ENCODE results near the gene STXBP6.
"Not testable (repeated sequence)": the region's sequence is repeated elsewhere in the genome, so short reads cannot be mapped to it uniquely, and the experiment has no call there.

The STXBP6 gene

DNA sequence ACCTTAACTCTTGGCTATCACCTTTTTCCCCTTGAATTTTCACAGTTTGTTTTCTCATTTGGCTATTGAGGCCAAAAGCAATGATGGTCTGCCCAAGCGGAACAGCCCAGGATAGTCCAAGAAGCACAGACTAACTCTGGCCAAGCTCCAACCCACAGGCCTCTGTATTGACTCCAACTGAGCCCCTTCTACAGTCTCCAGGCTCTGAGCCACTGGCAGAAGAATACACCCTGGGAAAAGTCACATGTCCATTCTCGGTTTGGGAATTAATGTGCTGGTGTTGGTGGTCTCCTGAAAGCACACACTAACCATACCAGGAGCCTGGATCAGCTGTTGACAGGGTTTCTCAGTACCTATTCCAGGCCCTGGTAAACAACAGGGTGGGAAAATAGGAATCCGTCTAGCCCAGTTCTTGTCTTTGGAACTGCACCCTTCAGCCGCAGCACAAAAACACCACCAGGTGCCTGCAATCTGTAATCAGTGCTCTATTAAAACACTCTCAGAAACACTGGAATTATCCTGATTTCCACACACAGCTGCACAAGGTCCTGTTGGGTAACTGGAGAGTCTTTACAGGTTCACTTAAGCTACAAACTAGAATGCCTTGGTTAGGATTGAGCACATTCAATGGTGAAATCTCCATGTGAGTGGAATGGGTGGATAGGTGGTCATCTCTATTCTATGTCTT is 63.6 kb downstream of the STXBP6 start:
- no peak for DNase-seq (ENCODE audit: low spot score)

DNA sequence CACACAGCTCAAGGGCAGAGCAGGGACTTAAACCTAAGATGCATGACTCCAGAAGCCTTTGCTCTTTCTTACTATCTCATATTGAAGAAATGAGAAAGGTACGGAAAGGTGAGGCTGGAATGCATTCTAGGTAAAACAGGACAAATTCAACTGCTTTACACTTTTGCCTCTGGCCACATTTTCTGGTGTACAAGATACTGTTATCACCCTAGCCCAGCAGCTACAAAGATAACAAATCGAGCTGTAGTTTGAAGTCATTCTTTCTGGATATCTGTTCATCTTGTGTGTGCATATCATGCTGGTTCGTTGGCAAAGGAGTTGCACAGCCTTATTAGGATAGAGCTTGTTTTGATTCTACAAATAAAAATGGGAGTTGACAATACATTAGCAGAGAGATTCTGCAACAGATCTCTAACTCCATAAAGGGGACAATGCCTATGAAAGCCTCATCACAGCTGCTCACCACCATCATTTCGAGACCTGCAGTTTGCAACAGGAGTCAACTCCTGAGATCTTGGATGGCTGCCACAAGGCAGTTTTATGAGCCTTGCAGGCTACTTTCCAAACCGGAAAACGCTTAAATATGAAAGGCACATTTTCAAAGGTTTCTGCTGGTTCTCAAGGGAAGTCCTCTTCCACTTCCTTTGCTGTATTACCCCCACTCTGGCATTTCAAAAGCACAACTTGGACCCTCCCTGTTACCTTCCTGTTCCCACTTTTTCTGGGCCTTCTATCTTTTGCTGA is 64.9 kb downstream of the STXBP6 start:
- DNase-seq (ENCODE audit: low spot score): no peak

GRCh38 chr14:24982472-24983155 is 67.3 kb downstream of the STXBP6 start:
- peak; percentile 36 for DNase-seq (ENCODE audit: low spot score)

DNA sequence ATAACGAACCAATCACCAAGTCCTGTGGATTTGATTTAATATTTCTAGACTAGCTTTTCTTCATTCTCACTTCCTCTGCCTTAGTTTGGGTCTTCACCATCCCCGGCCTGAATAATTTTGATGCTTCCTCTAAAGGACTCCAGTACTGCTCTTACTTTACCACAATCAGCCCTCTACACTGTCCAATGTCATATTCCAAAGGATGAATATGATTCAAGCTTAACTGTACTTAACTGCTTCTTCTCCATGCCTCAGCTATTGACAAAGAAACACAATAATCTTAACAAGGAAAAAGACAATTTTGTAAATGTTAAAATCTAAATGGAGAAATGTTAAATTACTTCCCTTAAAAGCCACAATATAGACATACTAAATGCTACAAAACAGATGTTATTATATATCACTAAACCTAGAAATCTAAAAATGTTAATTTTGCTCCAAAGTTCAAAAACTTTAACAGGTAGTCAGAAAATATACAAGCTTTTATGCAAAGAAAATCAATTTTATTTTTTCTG is 70.2 kb downstream of the STXBP6 start:
- DNase-seq (ENCODE audit: low spot score): no peak

GRCh38 chr14:24978862-24979724 is 70.9 kb downstream of the STXBP6 start:
- DNase-seq (ENCODE audit: low spot score): no peak

GRCh38 chr14:24976602-24977001 is 73.3 kb downstream of the STXBP6 start:
- no peak for DNase-seq (ENCODE audit: low spot score)

GRCh38 chr14:24975393-24975792 is 74.6 kb downstream of the STXBP6 start:
- no peak for DNase-seq (ENCODE audit: low spot score)

- DNase-seq (ENCODE audit: low spot score): no peak
Observed at GRCh38 chr14:24974591-24975374, 75.2 kb downstream of the STXBP6 start.

DNA sequence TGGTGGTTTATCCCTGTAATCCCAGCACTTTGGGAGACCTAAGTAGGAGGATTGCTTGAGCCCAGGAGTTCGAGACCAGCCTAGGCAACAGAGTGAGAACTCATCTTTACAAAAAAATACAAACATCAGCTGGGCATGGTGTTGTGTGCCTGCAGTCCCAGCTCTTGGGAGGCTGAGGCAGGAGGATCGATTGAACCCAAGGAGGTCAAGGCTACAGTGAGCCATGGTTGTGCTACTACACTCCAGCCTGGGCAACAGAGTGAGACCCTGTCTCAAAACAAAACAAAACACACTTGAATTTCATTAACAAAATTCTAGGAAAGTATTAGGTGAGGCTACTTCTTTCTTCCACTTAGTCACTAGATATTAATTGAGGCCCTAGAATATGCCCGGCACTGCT is 77.1 kb downstream of the STXBP6 start:
- no peak for DNase-seq (ENCODE audit: low spot score)

- DNase-seq (ENCODE audit: low spot score): no peak
Observed at GRCh38 chr14:24971255-24971654, 78.7 kb downstream of the STXBP6 start.

DNA sequence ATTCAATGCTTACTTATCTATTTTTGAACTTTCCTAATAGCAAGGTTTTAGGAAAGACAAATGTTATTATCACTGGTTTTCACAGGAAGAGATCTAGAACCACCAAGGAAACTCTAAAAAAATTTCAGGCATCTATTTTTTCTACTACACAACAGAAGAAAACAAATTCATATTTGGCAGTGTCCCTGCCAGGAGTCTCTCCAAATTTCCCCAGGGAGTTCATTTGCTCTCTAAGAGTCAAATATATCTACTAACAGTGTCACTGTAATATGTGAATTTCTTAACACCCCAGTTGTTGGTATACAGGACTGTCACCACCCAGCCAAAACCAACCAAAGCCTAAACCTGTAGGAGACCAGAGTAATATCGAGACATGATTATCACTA is 83.4 kb downstream of the STXBP6 start:
- DNase-seq (ENCODE audit: low spot score): no peak

- peak; percentile 89 for DNase-seq (ENCODE audit: low spot score)
Observed at GRCh38 chr14:24965934-24966578, 83.9 kb downstream of the STXBP6 start.

GRCh38 chr14:24965578-24965933 is 84.4 kb downstream of the STXBP6 start:
- no peak for DNase-seq (ENCODE audit: low spot score)

DNA sequence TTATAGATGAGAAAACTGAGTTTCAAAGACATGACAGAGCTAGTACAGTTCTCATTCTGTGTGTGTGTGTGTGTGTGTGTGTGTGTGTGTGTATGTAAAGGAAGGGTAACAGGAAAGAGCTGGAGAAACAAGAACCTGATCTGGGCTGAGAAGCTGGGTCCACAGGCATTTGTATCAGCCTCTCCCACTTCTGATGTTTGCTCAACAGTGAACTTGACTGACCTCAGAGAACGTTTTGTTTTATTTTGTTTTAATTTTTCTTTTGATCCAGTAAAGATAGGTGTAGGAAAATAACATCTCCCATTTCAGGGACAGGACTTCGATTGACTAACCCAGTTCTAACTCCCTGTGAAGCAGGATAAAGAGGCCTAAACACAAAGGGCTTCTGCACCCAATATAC is 85.4 kb downstream of the STXBP6 start:
- no peak for DNase-seq (ENCODE audit: low spot score)

GRCh38 chr14:24964048-24964447 is 85.9 kb downstream of the STXBP6 start:
- DNase-seq (ENCODE audit: low spot score): no peak

DNA sequence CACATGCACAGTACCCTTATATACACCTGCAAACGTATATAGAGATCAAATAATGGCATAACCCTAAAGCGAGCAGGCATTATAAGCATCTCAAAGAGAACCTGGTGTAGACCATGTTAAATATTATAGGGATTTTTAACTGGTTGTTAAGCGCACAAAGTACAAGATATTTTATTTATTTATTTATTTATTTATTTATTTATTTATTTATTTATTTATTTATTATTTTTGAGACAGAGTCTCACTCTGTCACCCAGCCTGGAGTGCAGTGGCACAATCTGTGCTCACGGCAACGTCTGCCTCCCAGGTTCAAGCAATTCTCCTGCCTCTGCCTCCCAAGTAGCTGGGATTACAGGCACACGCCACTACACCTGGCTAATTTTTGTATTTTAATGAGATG is 87.8 kb downstream of the STXBP6 start:
- DNase-seq (ENCODE audit: low spot score): not testable (repeated sequence)

DNA sequence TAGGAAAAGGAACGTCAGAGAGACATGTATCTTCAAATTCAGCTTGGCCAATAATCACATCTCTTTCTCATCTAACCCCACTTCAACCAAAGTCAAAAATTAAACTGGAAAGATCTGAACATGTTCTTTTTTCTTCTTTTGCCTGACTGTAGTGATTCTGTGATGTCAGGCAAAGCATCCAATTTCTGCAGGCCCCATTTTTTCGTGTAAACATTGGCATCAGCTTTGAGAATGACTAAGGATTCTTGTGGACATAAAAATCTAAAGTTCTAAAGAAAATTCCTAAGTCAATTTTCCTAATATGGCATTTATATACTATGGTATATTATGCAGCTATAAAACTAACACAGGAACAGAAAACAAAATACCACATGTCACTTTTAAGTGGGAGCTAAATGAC is 89.1 kb downstream of the STXBP6 start:
- DNase-seq (ENCODE audit: low spot score): peak; percentile 50

DNA sequence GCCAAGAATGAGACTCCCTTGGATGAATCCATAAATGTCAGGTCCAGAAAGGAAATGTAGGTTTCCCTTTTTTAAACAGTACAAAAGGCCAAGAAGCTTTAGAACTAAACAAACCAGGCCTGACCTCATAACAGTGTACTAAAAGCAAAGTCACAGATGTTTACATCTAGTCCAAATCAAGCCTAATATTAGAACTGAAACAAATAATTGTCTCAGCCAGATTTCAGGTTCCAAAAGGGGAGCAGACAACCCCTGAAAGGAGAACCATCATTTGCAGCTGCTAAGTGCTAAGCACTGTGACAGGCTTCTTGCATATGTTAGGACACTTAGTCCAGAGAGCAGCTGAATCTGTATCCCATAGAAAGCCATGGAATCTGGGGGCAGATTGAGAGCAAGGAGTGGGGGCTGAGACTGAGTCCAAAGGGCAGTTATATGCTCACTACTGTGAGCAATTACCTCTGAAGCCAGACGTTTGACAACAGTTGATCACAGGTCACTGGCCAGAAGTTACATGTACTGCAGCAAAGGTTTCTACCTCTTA is 90.1 kb downstream of the STXBP6 start:
- DNase-seq (ENCODE audit: low spot score): no peak

DNA sequence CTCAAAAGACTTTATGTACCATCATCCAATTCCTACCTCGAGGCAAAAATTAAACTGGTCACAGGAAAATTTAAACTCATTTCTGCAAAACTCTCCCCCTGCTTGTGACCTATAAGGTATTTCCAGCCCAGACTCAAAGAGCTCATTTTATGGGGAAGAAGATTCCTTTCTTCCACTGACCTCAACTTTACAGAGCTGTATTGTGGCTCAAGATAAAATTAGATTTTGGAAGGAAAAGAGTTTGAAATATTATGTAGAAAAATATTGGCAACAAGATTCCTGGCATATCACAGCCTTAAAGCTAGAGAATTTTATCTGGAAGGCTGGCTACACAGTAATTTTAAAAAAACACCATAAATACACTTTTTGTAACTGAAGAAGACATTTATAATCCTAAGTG is 91.7 kb downstream of the STXBP6 start:
- no peak for DNase-seq (ENCODE audit: low spot score)

- DNase-seq (ENCODE audit: low spot score): no peak
Observed at GRCh38 chr14:24957814-24958213, 92.1 kb downstream of the STXBP6 start.

Data from AG08395 (cell line).